ENCODE results near the gene RNF157. TPM values are rescaled to one million over a fixed set of nuclear protein-coding genes. Genes with fewer than 3 reads are reported as not detected.

RNF157 gene
- total RNA-seq, 1 donor from 2014 or later: 18.7 TPM

DNA sequence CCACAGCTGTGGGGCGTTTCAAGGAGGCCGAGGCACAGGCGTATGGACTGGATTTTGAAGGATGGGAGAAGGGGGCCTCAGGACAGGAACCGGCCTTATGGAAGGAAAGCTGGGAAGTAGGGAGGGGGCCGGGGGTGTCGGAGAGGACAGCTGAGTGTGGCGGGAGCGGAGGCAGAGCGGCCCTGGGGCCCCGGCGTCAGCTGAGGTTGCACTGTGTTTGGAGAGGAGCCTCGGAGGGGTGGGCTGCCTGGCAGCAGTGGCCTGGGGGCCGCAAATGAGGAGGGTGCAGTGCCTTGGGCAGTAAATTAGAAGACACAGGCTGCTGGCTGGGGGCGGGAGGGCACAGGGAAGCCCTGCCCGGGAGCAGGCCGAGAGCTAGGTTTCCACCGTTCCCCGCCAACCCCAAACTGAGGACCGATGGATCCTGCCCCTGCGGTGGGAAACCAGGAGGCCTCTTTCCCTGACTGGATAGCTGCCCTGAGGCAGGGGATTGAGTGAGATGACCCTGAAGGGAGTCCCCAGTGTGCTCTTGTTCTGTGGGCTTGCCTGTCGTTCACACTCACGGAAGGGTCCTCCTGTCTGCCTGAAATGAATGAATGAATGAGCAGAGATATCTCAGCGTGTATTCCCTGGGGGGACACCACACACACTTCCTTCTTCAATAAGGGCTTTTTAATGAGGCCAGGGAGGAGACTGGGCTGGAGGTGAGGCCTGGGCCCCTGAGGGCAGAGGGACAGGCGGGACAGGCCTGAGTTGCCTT is 117.7 kb downstream of the RNF157 start:
- DNase-seq (ENCODE audit: low spot score): peak; percentile 4
- peaks cover 9% of the 10 kb centered on the region for H3K27me3 Mint-ChIP-seq (ENCODE audit: unreplicated experiment)
- no peak overlapping the region for H3K4me3 Mint-ChIP-seq (ENCODE audit: unreplicated experiment)
- no peak for TF ChIP-seq CTCF (IDR thresholded peaks at IDR 0.05; ENCODE audit: unreplicated experiment)
- peaks cover 22% of the 10 kb centered on the region for H3K4me1 Mint-ChIP-seq (ENCODE audit: unreplicated experiment)
- H3K9me3 Mint-ChIP-seq (ENCODE audit: unreplicated experiment): no peaks in the 10 kb centered on the region
- H3K27ac Mint-ChIP-seq (ENCODE audit: unreplicated experiment): no peak overlapping the region
- H3K36me3 Mint-ChIP-seq (ENCODE audit: low read depth, unreplicated experiment): no peaks in the 10 kb centered on the region

GRCh38 chr17:76121932-76122430 is 118.3 kb downstream of the RNF157 start:
- Mint-ChIP-seq H3K27me3 (ENCODE audit: unreplicated experiment) (peaks cover 9% of the 10 kb centered on the region), H3K4me3 (ENCODE audit: unreplicated experiment) (no peak overlapping the region), H3K4me1 (ENCODE audit: unreplicated experiment) (peaks cover 18% of the 10 kb centered on the region), H3K9me3 (ENCODE audit: unreplicated experiment) (no peaks in the 10 kb centered on the region), H3K27ac (ENCODE audit: unreplicated experiment) (no peak overlapping the region), H3K36me3 (ENCODE audit: low read depth, unreplicated experiment) (no peaks in the 10 kb centered on the region)
- no peak for DNase-seq (ENCODE audit: low spot score)
- TF ChIP-seq CTCF (IDR thresholded peaks at IDR 0.05; ENCODE audit: unreplicated experiment): no peak

- Mint-ChIP-seq H3K4me3 (ENCODE audit: unreplicated experiment) (no peak overlapping the region), H3K27me3 (ENCODE audit: unreplicated experiment) (peaks cover 9% of the 10 kb centered on the region), H3K36me3 (ENCODE audit: low read depth, unreplicated experiment) (no peaks in the 10 kb centered on the region), H3K9me3 (ENCODE audit: unreplicated experiment) (no peaks in the 10 kb centered on the region), H3K27ac (ENCODE audit: unreplicated experiment) (peak overlapping the region; percentile 6), H3K4me1 (ENCODE audit: unreplicated experiment) (peaks cover 16% of the 10 kb centered on the region)
- DNase-seq (ENCODE audit: low spot score): no peak
- TF ChIP-seq CTCF (IDR thresholded peaks at IDR 0.05; ENCODE audit: unreplicated experiment): no peak
These were observed 119.7 kb downstream of the RNF157 start for GRCh38 chr17:76120658-76121008.

- Mint-ChIP-seq H3K27ac (ENCODE audit: unreplicated experiment) (no peak overlapping the region), H3K4me1 (ENCODE audit: unreplicated experiment) (peaks cover 16% of the 10 kb centered on the region)
- no peak for TF ChIP-seq CTCF (IDR thresholded peaks at IDR 0.05; ENCODE audit: unreplicated experiment)
These were observed 120.6 kb downstream of the RNF157 start for GRCh38 chr17:76119409-76120371.

More at GRCh38 chr17:76119409-76120371, 120.6 kb downstream of the RNF157 start:
- H3K36me3 Mint-ChIP-seq (ENCODE audit: low read depth, unreplicated experiment): no peaks in the 10 kb centered on the region
- no peak for DNase-seq (ENCODE audit: low spot score)
- no peaks in the 10 kb centered on the region for H3K9me3 Mint-ChIP-seq (ENCODE audit: unreplicated experiment)
- peaks cover 9% of the 10 kb centered on the region for H3K27me3 Mint-ChIP-seq (ENCODE audit: unreplicated experiment)
- no peak overlapping the region for H3K4me3 Mint-ChIP-seq (ENCODE audit: unreplicated experiment)

All from endothelial cell (in vitro differentiated cells).